GM12891 (cell line): Measurements from ENCODE around the gene SPNS2.

Experiments used
- POLR2A ChIP-seq: IDR thresholded peaks from 2 replicates; pipeline ENCODE4 v1.6.1; 2011; ENCODE audit warnings: low read depth, low read length, control low read depth
- POLR2AphosphoS5 ChIP-seq: IDR thresholded peaks from 2 replicates; pipeline ENCODE4 v1.6.1; 2011; ENCODE audit warnings: low read depth, low read length, control low read depth
- SPI1 ChIP-seq: IDR thresholded peaks from 2 replicates; pipeline ENCODE4 v1.6.1; 2011; ENCODE audit warnings: low read depth, low read length, control low read depth
- TAF1 ChIP-seq: IDR thresholded peaks from 2 replicates; pipeline ENCODE4 v1.6.1; 2011; ENCODE audit warnings: low read depth, low read length, control low read depth

GRCh38 chr17:4583782-4584100 lies 85.1 kb downstream of the SPNS2 start:
- TF ChIP-seq POLR2A (no peak), POLR2AphosphoS5 (no peak), SPI1 (no peak), TAF1 (no peak)
